Measurements from ENCODE around the gene DOP1A.

DOP1A gene

GRCh38 chr6:83042467-83043053, 24.9 kb upstream of the DOP1A start:
- DNase-seq (ENCODE audit: extremely low spot score): no peak
- ChIA-PET CTCF (no interaction called here), POLR2A (no interaction called here)
- no peak for TF ChIP-seq SP1 (IDR thresholded peaks at IDR 0.05)
- no peak for TF ChIP-seq FOXK2 (IDR thresholded peaks at IDR 0.05)
- no peak for TF ChIP-seq ARNT (IDR thresholded peaks at IDR 0.05)
- TF ChIP-seq CTBP1 (IDR thresholded peaks at IDR 0.05; ENCODE audit: borderline replicate concordance): no peak
- no peak for TF ChIP-seq ELF4 (IDR thresholded peaks at IDR 0.05)
- TF ChIP-seq FOXM1 (IDR thresholded peaks at IDR 0.05; ENCODE audit: borderline replicate concordance): no peak
- no peak for TF ChIP-seq FOXA1 (IDR thresholded peaks at IDR 0.05)

GRCh38 chr6:83044091-83044768, 23.2 kb upstream of the DOP1A start:
- TF ChIP-seq ZNF384 (IDR thresholded peaks at IDR 0.05): no peak
- TF ChIP-seq PKNOX1 (IDR thresholded peaks at IDR 0.05): peak; percentile 72
- DNase-seq (ENCODE audit: extremely low spot score): no peak
- ChIA-PET CTCF (interaction anchor here (0.5 to 0.7 kb wide), 2 partner anchors 682 to 1118 kb away, joined by 3 read pairs; no protein-coding TSS in a partner anchor), POLR2A (no interaction called here)

GRCh38 chr6:83047065-83047754, 20.3 kb upstream of the DOP1A start:
- ChIA-PET CTCF (no interaction called here), POLR2A (no interaction called here)
- no peak for DNase-seq (ENCODE audit: extremely low spot score)
- TF ChIP-seq FOXA1 (IDR thresholded peaks at IDR 0.05) (no peak), NFRKB (IDR thresholded peaks at IDR 0.05) (no peak), SUZ12 (IDR thresholded peaks at IDR 0.05) (no peak), BHLHE40 (IDR thresholded peaks at IDR 0.05; ENCODE audit: borderline replicate concordance) (no peak), ARNT (IDR thresholded peaks at IDR 0.05) (no peak), TARDBP (IDR thresholded peaks at IDR 0.05) (no peak), PKNOX1 (IDR thresholded peaks at IDR 0.05) (no peak), HDGF (IDR thresholded peaks at IDR 0.05; ENCODE audit: borderline replicate concordance) (no peak), ELF4 (IDR thresholded peaks at IDR 0.05) (no peak), FOXK2 (IDR thresholded peaks at IDR 0.05) (no peak), SP1 (IDR thresholded peaks at IDR 0.05) (no peak), CTBP1 (IDR thresholded peaks at IDR 0.05; ENCODE audit: borderline replicate concordance) (no peak)

- no peak for DNase-seq (ENCODE audit: extremely low spot score)
- ChIA-PET CTCF (no interaction called here), POLR2A (no interaction called here)
- no peak for TF ChIP-seq CTBP1 (IDR thresholded peaks at IDR 0.05; ENCODE audit: borderline replicate concordance)
- TF ChIP-seq FOXK2 (IDR thresholded peaks at IDR 0.05): no peak
- no peak for TF ChIP-seq BHLHE40 (IDR thresholded peaks at IDR 0.05; ENCODE audit: borderline replicate concordance)
- TF ChIP-seq LEF1 (IDR thresholded peaks at IDR 0.05; ENCODE audit: borderline replicate concordance): no peak
- no peak for TF ChIP-seq SUZ12 (IDR thresholded peaks at IDR 0.05)
- TF ChIP-seq ZNF384 (IDR thresholded peaks at IDR 0.05): no peak
Measured at GRCh38 chr6:83051377-83052172, 15.9 kb upstream of the DOP1A start.

GRCh38 chr6:83053678-83054077, 13.8 kb upstream of the DOP1A start:
- POLR2A ChIA-PET: interaction anchor here (0.9 kb wide), 1 partner anchor 12 kb away, joined by 3 read pairs; the partner anchor contains the start of gene UBE3D
- TF ChIP-seq FOXA1 (IDR thresholded peaks at IDR 0.05) (no peak), SP1 (IDR thresholded peaks at IDR 0.05) (no peak), NFRKB (IDR thresholded peaks at IDR 0.05) (no peak), CTBP1 (IDR thresholded peaks at IDR 0.05; ENCODE audit: borderline replicate concordance) (no peak), BHLHE40 (IDR thresholded peaks at IDR 0.05; ENCODE audit: borderline replicate concordance) (no peak)
- CTCF ChIA-PET: interaction anchor here (0.7 to 1.2 kb wide), 3 partner anchors 13 to 792 kb away, joined by 3 to 4 read pairs (median 3); no protein-coding TSS in a partner anchor
- DNase-seq (ENCODE audit: extremely low spot score): no peak

GRCh38 chr6:83055366-83055964, 12.0 kb upstream of the DOP1A start:
- ChIA-PET POLR2A (interaction anchor here (1.3 kb wide), 1 partner anchor 10 kb away, joined by 3 read pairs; the partner anchor contains the start of gene UBE3D), CTCF (interaction anchor here (1.8 kb wide), 1 partner anchor 785 kb away, joined by 4 read pairs; no protein-coding TSS in a partner anchor)
- DNase-seq (ENCODE audit: extremely low spot score): peak; percentile 57
- TF ChIP-seq HDGF (IDR thresholded peaks at IDR 0.05; ENCODE audit: borderline replicate concordance): no peak
- TF ChIP-seq ARNT (IDR thresholded peaks at IDR 0.05): no peak
- TF ChIP-seq SP1 (IDR thresholded peaks at IDR 0.05): no peak
- TF ChIP-seq SUZ12 (IDR thresholded peaks at IDR 0.05): no peak
- no peak for TF ChIP-seq ELF4 (IDR thresholded peaks at IDR 0.05)
- TF ChIP-seq NFRKB (IDR thresholded peaks at IDR 0.05): no peak
- no peak for TF ChIP-seq BHLHE40 (IDR thresholded peaks at IDR 0.05; ENCODE audit: borderline replicate concordance)
- no peak for TF ChIP-seq ZNF384 (IDR thresholded peaks at IDR 0.05)
- no peak for TF ChIP-seq L3MBTL2 (conservative IDR thresholded peaks at IDR 0.05)
- TF ChIP-seq CTBP1 (IDR thresholded peaks at IDR 0.05; ENCODE audit: borderline replicate concordance): no peak
- no peak for TF ChIP-seq FOXK2 (IDR thresholded peaks at IDR 0.05)
- TF ChIP-seq PKNOX1 (IDR thresholded peaks at IDR 0.05): no peak
- TF ChIP-seq FOXA1 (IDR thresholded peaks at IDR 0.05): no peak
